SK-N-MC (cell line): ENCODE data around the gene MAD2L1BP.

Experiments used
- EZH2 ChIP-seq: fragments of 200-600 bp; sonication (generic); IDR thresholded peaks from one replicate; pipeline ENCODE4 v1.6.1; 2017; ENCODE audit warnings: antibody characterized with exemption
- POLR2AphosphoS5 ChIP-seq: IDR thresholded peaks from 2 replicates; pipeline ENCODE4 v1.6.1; 2012; ENCODE audit warnings: mild to moderate bottlenecking, low read depth, low read length, borderline replicate concordance

DNA sequence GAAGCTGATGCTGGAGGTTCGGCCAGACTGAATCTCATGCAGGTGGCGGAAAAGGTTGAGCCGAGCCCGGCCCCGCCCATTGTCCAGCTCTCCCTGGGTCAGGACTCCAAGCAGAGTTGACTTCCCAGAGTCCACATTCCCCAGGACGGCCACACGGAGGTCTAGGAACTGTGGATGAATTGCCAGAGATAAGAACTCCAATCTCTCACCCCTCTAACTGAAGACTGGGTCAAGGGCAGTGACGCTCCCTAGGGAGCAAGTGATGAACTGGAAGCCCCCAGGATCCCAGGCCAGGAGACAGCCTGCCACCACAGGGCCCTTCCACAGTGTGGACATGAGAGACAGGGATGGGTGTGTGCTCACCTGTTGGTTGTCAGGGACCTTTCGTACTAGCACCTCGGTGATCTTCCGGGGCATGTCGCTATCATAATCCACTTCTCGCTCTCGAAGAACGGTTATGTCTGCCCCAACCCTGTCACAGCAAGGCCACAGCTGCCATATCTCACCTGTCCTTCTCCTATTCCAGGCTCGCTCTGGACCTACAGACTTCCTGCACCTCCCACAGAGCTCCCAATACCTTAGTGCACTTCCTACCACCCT lies 10.1 kb upstream of the MAD2L1BP start:
- TF ChIP-seq EZH2: no peak
- TF ChIP-seq POLR2AphosphoS5: no peak
